ENCODE data around the gene EEIG1.

DNA sequence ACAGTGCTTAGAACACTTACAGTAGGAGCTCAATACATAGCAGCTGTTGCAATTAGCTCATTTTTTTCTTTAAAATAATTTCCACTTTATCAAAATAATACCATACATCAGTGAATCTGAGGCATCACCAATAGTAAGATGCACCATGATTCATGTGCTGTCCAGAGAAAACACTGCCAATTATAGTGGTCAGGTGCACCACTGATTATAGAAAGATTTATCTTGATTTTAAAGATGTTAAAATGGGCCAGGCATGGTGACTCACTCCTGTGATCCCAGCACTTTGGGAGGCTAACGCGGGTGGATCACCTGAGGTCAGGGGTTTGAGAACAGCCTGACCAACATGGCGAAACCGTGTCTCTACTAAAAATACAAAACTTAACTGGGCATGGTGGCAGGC, 46.9 kb upstream of the EEIG1 start:
- TF ChIP-seq CTCF (IDR thresholded peaks at IDR 0.05) (no peak), POLR2A (IDR thresholded peaks at IDR 0.05) (no peak)

Measured in lower leg skin (tissue), 3 donors.